Neural progenitor cell (in vitro differentiated cells): ENCODE data around the gene PRKAG2. TPM values are rescaled to one million over a fixed set of nuclear protein-coding genes. Genes with fewer than 3 reads are reported as not detected.
"Not testable (repeated sequence)": the region's sequence is repeated elsewhere in the genome, so short reads cannot be mapped to it uniquely, and the experiment has no call there.

Source experiments
- DNase-seq: peaks from one replicate; pipeline ENCODE4 v3.0.0-alpha.2; 2016; ENCODE audit warnings: low spot score
- H2AFZ ChIP-seq: fragments of 200-600 bp; sonication (generic); replicated peaks from 2 replicates; pipeline ENCODE4 v1.6.1; 2016; ENCODE audit warnings: antibody characterized with exemption
- H3F3A ChIP-seq: fragments of 200-600 bp; sonication (generic); 2 replicates; pipeline ENCODE4 v1.6.1; 2016; ENCODE audit warnings: antibody characterized with exemption, low read depth
- H3K27ac ChIP-seq: fragments of 200-600 bp; sonication (generic); 2 replicates; pipeline ENCODE4 v1.5.1; 2016; ENCODE audit warnings: mild to moderate bottlenecking
- H3K27me3 ChIP-seq: fragments of 200-600 bp; sonication (generic); 2 replicates; pipeline ENCODE4 v1.6.1; 2016; ENCODE audit warnings: mild to moderate bottlenecking, moderate library complexity
- H3K36me3 ChIP-seq: fragments of 200-600 bp; sonication (generic); 2 replicates; pipeline ENCODE4 v1.5.1; 2016
- H3K4me1 ChIP-seq: fragments of 200-600 bp; sonication (generic); 2 replicates; pipeline ENCODE4 v1.6.1; 2016; ENCODE audit warnings: mixed run types
- H3K4me2 ChIP-seq: fragments of 200-600 bp; sonication (generic); 2 replicates; pipeline ENCODE4 v1.6.1; 2016
- H3K4me3 ChIP-seq: fragments of 200-600 bp; sonication (generic); 2 replicates; pipeline ENCODE4 v1.5.1; 2016
- H3K79me2 ChIP-seq: fragments of 200-600 bp; sonication (generic); 2 replicates; pipeline ENCODE4 v1.6.1; 2016; ENCODE audit warnings: low read depth
- H3K9ac ChIP-seq: fragments of 200-600 bp; sonication (generic); 2 replicates; pipeline ENCODE4 v1.6.1; 2016
- H3K9me3 ChIP-seq: fragments of 200-600 bp; sonication (generic); 2 replicates; pipeline ENCODE4 v1.5.1; 2016; ENCODE audit warnings: low read depth
- H4K20me1 ChIP-seq: fragments of 200-600 bp; sonication (generic); 2 replicates; pipeline ENCODE4 v1.6.1; 2016; ENCODE audit warnings: low read depth
- H3K27ac Mint-ChIP-seq: 3 replicates; pipeline ENCODE4 v1.8.0; 2021; ENCODE audit warnings: mixed read lengths
- H3K27me3 Mint-ChIP-seq: 2 replicates; pipeline ENCODE4 v1.8.0; 2022; ENCODE audit warnings: low read depth, mild to moderate bottlenecking, inconsistent platforms, moderate library complexity, mixed read lengths; ENCODE audit not compliant: insufficient read depth
- H3K36me3 Mint-ChIP-seq: 3 replicates; pipeline ENCODE4 v1.8.0; 2021; ENCODE audit warnings: mixed read lengths
- H3K4me1 Mint-ChIP-seq: 3 replicates; pipeline ENCODE4 v1.8.0; 2021; ENCODE audit warnings: mixed read lengths
- H3K4me3 Mint-ChIP-seq: 3 replicates; pipeline ENCODE4 v1.8.0; 2021; ENCODE audit warnings: mild to moderate bottlenecking, moderate library complexity, mixed read lengths
- H3K9me3 Mint-ChIP-seq: 3 replicates; pipeline ENCODE4 v1.8.0; 2020; ENCODE audit warnings: mixed read lengths
- CTCF ChIP-seq: fragments of 200-600 bp; sonication (generic); IDR thresholded peaks from 2 replicates; pipeline ENCODE4 v1.5.1; 2017; ENCODE audit warnings: antibody characterized with exemption, mild to moderate bottlenecking
- EZH2 ChIP-seq: fragments of 200-600 bp; sonication (generic); IDR thresholded peaks from 2 replicates; pipeline ENCODE4 v1.6.1; 2017; ENCODE audit warnings: antibody characterized with exemption, mild to moderate bottlenecking, moderate library complexity
- EZH2phosphoT487 ChIP-seq: fragments of 200-600 bp; sonication (generic); IDR thresholded peaks from 2 replicates; pipeline ENCODE4 v1.6.1; 2017; ENCODE audit warnings: antibody characterized with exemption
- total RNA-seq: library from RNA; depleted of rRNA; stranded (reverse); fragments of >200 nt; gene quantifications from 2 replicates; pipeline ENCODE4 v1.2.3, GENCODE V29; 2015; ENCODE audit warnings: low replicate concordance

PRKAG2 gene
- total RNA-seq, 1 donor from 2014 or later, result 11.4 TPM

- H3K27me3 Mint-ChIP-seq, result peaks cover 8% of the 10 kb centered on the region
These were observed 76.5 kb downstream of the PRKAG2 start for GRCh38 chr7:151800391-151800790.

GRCh38 chr7:151799506-151799905, 77.4 kb downstream of the PRKAG2 start:
- H3K36me3 ChIP-seq, result no peaks in the 10 kb centered on the region
- no peak for DNase-seq
- H3K36me3 Mint-ChIP-seq, result no peaks in the 10 kb centered on the region
- peaks cover 5% of the 10 kb centered on the region for H3K4me1 ChIP-seq
- no peak overlapping the region for H3K27ac Mint-ChIP-seq
- no peaks in the 10 kb centered on the region for H3K9me3 Mint-ChIP-seq
- H3K4me3 Mint-ChIP-seq, result no peak overlapping the region
- no peak overlapping the region for H3K9ac ChIP-seq
- peaks cover 8% of the 10 kb centered on the region for H3K27me3 Mint-ChIP-seq
- H3K27me3 ChIP-seq, result no peaks in the 10 kb centered on the region
- H3K27ac ChIP-seq, result no peak overlapping the region
- H3K4me1 Mint-ChIP-seq, result peaks cover 12% of the 10 kb centered on the region
- TF ChIP-seq EZH2 (no peak), CTCF (no peak), EZH2phosphoT487 (no peak)
- H3K4me2 ChIP-seq, result no peak overlapping the region
- no peaks in the 10 kb centered on the region for H3F3A ChIP-seq
- no peaks in the 10 kb centered on the region for H3K9me3 ChIP-seq
- H3K79me2 ChIP-seq, result no peaks in the 10 kb centered on the region
- no peaks in the 10 kb centered on the region for H4K20me1 ChIP-seq
- no peak overlapping the region for H2AFZ ChIP-seq
- H3K4me3 ChIP-seq, result no peak overlapping the region

More at GRCh38 chr7:151800391-151800790, 76.5 kb downstream of the PRKAG2 start:
- Histone ChIP-seq H3K27ac (no peak overlapping the region), H4K20me1 (no peaks in the 10 kb centered on the region), H3K4me3 (no peak overlapping the region), H3K4me1 (no peaks in the 10 kb centered on the region), H3K27me3 (no peaks in the 10 kb centered on the region), H3K4me2 (no peak overlapping the region), H3K9me3 (no peaks in the 10 kb centered on the region), H3F3A (no peaks in the 10 kb centered on the region), H3K36me3 (no peaks in the 10 kb centered on the region), H3K79me2 (no peaks in the 10 kb centered on the region), H3K9ac (no peak overlapping the region), H2AFZ (no peak overlapping the region)
- H3K27ac Mint-ChIP-seq, result no peak overlapping the region
- peak overlapping the region; percentile 64 for H3K4me3 Mint-ChIP-seq
- no peaks in the 10 kb centered on the region for H3K9me3 Mint-ChIP-seq
- no peaks in the 10 kb centered on the region for H3K36me3 Mint-ChIP-seq
- peaks cover 6% of the 10 kb centered on the region for H3K4me1 Mint-ChIP-seq
- TF ChIP-seq EZH2, result no peak
- no peak for TF ChIP-seq EZH2phosphoT487
- no peak for TF ChIP-seq CTCF
- no peak for DNase-seq

- no peaks in the 10 kb centered on the region for H3K36me3 Mint-ChIP-seq
- H3K9me3 Mint-ChIP-seq, result no peaks in the 10 kb centered on the region
- DNase-seq, result no peak
- Histone ChIP-seq H4K20me1 (no peaks in the 10 kb centered on the region), H3K36me3 (no peaks in the 10 kb centered on the region), H3K27ac (no peak overlapping the region), H3K4me2 (no peak overlapping the region), H3K9me3 (no peaks in the 10 kb centered on the region), H3K79me2 (no peaks in the 10 kb centered on the region), H3K4me3 (no peak overlapping the region), H2AFZ (no peak overlapping the region), H3K27me3 (no peaks in the 10 kb centered on the region), H3K9ac (no peak overlapping the region), H3F3A (no peaks in the 10 kb centered on the region), H3K4me1 (peaks cover 11% of the 10 kb centered on the region)
- peaks cover 10% of the 10 kb centered on the region for H3K27me3 Mint-ChIP-seq
- H3K27ac Mint-ChIP-seq, result no peak overlapping the region
- H3K4me1 Mint-ChIP-seq, result peaks cover 18% of the 10 kb centered on the region
- TF ChIP-seq EZH2phosphoT487 (no peak), CTCF (no peak), EZH2 (no peak)
- no peak overlapping the region for H3K4me3 Mint-ChIP-seq
These were observed 78.0 kb downstream of the PRKAG2 start for GRCh38 chr7:151798851-151799448.

- H3K27ac Mint-ChIP-seq, H4K20me1 ChIP-seq, H3K36me3 Mint-ChIP-seq, H3K36me3 ChIP-seq, H2AFZ ChIP-seq, H3K27ac ChIP-seq, H3K4me3 Mint-ChIP-seq, H3F3A ChIP-seq, H3K79me2 ChIP-seq, H3K9ac ChIP-seq, H3K27me3 Mint-ChIP-seq, DNase-seq, H3K9me3 Mint-ChIP-seq, H3K27me3 ChIP-seq, H3K9me3 ChIP-seq, H3K4me3 ChIP-seq, H3K4me2 ChIP-seq: not testable (repeated sequence)
- peaks cover 23% of the 10 kb centered on the region for H3K4me1 Mint-ChIP-seq
- H3K4me1 ChIP-seq, result peaks cover 11% of the 10 kb centered on the region
These were observed 79.1 kb downstream of the PRKAG2 start for GRCh38 chr7:151797667-151798307.
